Esophagus muscularis mucosa (tissue), 3 donors: ENCODE results near the gene VMAC.
"Not testable (repeated sequence)": the region's sequence is repeated elsewhere in the genome, so short reads cannot be mapped to it uniquely, and the experiment has no call there.

Source experiments
- CTCF ChIP-seq, 3 experiments: fragments of 200-600 bp in 2 of 3; fragments of 450-650 bp in 1 of 3; sonication (generic) in 2 of 3; IDR thresholded peaks; one replicate each; pipeline ENCODE4 v1.5.1; 2017 to 2019; ENCODE audit warnings: antibody characterized with exemption in 3 of 3, mild to moderate bottlenecking in 2 of 3, moderate library complexity in 1 of 3
- POLR2A ChIP-seq: fragments of 450-650 bp; IDR thresholded peaks from one replicate; pipeline ENCODE4 v1.6.1; 2017; ENCODE audit warnings: antibody characterized with exemption, moderate library complexity, mild to moderate bottlenecking, low read depth

GRCh38 chr19:5855151-5855550, 49.5 kb upstream of the VMAC start:
- TF ChIP-seq CTCF (IDR thresholded peaks at IDR 0.05); POLR2A: not testable (repeated sequence)
